Lower lobe of right lung (tissue), 2 donors: Measurements from ENCODE around the gene MDM1. TPM values are rescaled to one million over a fixed set of nuclear protein-coding genes. Genes with fewer than 3 reads are reported as not detected.

Source experiments
- ATAC-seq, 2 donors: fragments of 200-7000 bp; cut with Tn5 transposase; one replicate each; pipeline ENCODE4 v1.9.1; 2020 to 2022; ENCODE audit warnings: mild to moderate bottlenecking in 2 of 2, moderate library complexity in 2 of 2
- DNase-seq: peaks from one replicate; pipeline ENCODE4 v3.0.0-alpha.2; 2020
- H3K27ac ChIP-seq: fragments of 200-600 bp; one replicate; pipeline ENCODE4 v1.8.0; 2022
- H3K27me3 ChIP-seq: fragments of 200-600 bp; one replicate; pipeline ENCODE4 v1.8.0; 2022; ENCODE audit warnings: low read depth
- H3K36me3 ChIP-seq: fragments of 200-600 bp; one replicate; pipeline ENCODE4 v1.8.0; 2022; ENCODE audit warnings: mild to moderate bottlenecking
- H3K4me1 ChIP-seq: fragments of 200-600 bp; one replicate; pipeline ENCODE4 v1.8.0; 2022
- H3K4me3 ChIP-seq: fragments of 200-600 bp; one replicate; pipeline ENCODE4 v1.8.0; 2022; ENCODE audit warnings: mild to moderate bottlenecking
- H3K9me3 ChIP-seq: fragments of 200-600 bp; one replicate; pipeline ENCODE4 v1.8.0; 2022
- intact Hi-C: fragments of 100-400 bp; cut with DNase I; formaldehyde crosslinking; loops from one replicate; pipeline ENCODE4 v1.11.0; 2022
- total RNA-seq: library from RNA; stranded (reverse); fragmentation: NEBNext Ultra II Directional; extraction: Animal tissue kit (Norgen Biotek cat#: 25700); gene quantifications from one replicate; pipeline ENCODE4 v1.2.1, GENCODE V29; 2021
- TF ChIP-seq, protein P1 (sequence below): fragments of 200-600 bp; IDR thresholded peaks from one replicate; pipeline ENCODE4 v1.8.0; 2022; ENCODE audit warnings: antibody characterized with exemption, mild to moderate bottlenecking
- donor health status: DM: no; HTN: yes; CAD: no; lungs with severe emphysema.

Gene MDM1
- total RNA-seq, 1 donor from 2014 or later, result 13.8 TPM

DNA sequence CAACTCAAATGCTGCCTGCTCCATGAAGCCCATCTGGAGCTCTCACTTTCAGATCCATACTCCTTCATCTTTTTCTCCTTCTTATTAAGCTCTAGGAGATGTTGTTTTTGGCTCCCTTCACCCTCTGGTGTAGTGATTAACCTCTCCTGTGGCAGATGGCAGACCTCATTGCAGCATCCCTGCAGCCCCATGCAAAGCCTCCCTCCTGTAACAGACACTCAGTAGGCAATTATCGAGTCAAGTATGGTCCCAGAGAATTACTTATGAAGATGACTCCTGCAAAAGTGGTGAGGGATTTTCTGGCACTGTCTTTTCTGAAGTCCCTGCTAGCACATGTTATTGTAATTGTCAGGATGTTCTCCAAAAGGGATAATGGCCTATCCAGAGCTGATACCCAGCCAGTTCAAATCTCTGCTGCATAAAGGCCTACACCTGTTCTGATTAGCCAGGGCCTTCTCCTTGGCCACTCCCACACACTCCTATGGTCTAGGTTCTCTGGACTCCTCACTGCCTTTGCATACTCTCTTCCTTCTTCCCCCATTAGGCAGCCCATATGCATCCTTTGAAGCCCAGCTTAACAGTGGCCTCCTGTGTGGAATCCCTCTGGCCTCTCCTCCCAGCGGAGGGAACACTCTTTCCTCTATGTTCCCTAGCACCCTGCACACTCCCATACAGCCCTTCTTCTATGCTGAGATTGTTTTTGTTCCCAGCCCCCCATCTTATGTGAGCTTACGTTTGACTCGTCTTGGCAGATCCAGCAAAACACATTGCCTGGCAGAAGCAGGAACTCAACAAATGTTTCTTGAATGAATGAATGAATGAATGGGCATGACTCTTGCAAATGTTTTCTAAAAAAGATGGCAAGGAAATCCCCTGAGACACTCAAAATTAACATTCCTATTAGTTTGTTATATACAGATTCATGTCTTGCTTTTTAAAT lies 43.9 kb upstream of the MDM1 start:
- Histone ChIP-seq H3K27me3 (no peaks in the 10 kb centered on the region), H3K27ac (no peak overlapping the region), H3K36me3 (no peaks in the 10 kb centered on the region), H3K9me3 (no peaks in the 10 kb centered on the region), H3K4me1 (peaks cover 43% of the 10 kb centered on the region), H3K4me3 (no peak overlapping the region)
- ATAC-seq (no peak), DNase-seq (no peak)
- TF ChIP-seq, protein P1, sequence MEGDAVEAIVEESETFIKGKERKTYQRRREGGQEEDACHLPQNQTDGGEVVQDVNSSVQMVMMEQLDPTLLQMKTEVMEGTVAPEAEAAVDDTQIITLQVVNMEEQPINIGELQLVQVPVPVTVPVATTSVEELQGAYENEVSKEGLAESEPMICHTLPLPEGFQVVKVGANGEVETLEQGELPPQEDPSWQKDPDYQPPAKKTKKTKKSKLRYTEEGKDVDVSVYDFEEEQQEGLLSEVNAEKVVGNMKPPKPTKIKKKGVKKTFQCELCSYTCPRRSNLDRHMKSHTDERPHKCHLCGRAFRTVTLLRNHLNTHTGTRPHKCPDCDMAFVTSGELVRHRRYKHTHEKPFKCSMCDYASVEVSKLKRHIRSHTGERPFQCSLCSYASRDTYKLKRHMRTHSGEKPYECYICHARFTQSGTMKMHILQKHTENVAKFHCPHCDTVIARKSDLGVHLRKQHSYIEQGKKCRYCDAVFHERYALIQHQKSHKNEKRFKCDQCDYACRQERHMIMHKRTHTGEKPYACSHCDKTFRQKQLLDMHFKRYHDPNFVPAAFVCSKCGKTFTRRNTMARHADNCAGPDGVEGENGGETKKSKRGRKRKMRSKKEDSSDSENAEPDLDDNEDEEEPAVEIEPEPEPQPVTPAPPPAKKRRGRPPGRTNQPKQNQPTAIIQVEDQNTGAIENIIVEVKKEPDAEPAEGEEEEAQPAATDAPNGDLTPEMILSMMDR, result no peak
- intact Hi-C loops, result no loop called here

DNA sequence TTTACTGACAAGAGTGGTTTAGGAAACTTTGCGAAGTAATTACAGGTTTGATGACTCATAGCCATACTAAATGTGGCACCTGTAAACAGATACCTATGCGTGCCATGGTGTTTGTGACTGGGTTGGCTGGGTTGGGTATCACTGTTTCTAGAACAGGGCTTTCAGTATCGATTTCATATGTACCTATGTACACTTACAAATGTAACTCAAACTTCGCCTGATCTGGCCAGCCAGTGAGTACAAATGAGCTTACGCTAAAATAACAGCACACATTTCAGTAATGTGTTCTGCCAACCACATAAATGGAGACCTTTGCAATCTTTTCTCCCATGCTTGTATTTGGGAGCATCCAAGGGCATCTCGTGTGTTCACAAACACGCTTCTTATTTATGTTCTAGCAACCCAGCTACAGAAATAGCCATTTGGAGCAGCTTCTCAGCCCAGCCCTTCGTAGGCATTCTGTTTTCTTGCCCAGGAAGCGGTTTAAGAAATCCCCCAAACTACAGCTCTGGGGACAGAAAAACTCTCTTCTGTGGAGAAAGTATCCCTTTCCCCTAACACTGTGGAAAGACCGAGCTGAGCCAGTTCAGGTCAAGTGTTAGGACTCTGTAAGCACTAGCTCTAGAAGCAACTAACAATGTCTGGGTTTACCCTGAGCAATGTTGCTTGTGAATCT lies 42.3 kb upstream of the MDM1 start:
- DNase-seq (no peak), ATAC-seq (peak; percentile 23 to 42)
- Histone ChIP-seq H3K4me1 (peaks cover 37% of the 10 kb centered on the region), H3K27me3 (no peaks in the 10 kb centered on the region), H3K4me3 (no peak overlapping the region), H3K36me3 (no peaks in the 10 kb centered on the region), H3K27ac (no peak overlapping the region), H3K9me3 (no peaks in the 10 kb centered on the region)
- intact Hi-C loops, result no loop called here
- TF ChIP-seq, protein P1, result no peak

DNA sequence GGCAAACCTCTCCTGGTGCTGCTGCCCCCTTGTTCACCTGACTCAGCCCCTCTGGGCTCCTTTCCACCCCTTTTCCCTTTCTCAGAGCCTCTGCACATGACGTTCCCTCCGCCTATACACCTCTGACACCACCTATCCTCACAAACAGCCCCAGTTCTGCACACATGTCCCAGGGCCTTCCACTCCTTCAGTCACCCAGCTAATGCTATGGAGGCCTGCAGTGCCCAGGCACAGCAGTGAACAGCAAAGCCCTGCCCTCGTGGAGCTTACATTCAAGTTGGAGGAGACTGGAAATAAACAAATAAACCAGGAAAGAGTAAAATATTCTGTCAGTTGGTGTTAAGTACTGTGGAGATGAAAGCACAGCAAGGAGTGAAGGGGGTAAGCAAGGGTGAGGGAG lies 38.5 kb upstream of the MDM1 start:
- TF ChIP-seq, protein P1, result no peak
- Histone ChIP-seq H3K27me3 (no peaks in the 10 kb centered on the region), H3K9me3 (no peaks in the 10 kb centered on the region), H3K4me3 (no peak overlapping the region), H3K36me3 (no peaks in the 10 kb centered on the region), H3K27ac (no peak overlapping the region), H3K4me1 (peaks cover 52% of the 10 kb centered on the region)
- DNase-seq, result no peak
- no peak for ATAC-seq
- intact Hi-C loops, result no loop called here

DNA sequence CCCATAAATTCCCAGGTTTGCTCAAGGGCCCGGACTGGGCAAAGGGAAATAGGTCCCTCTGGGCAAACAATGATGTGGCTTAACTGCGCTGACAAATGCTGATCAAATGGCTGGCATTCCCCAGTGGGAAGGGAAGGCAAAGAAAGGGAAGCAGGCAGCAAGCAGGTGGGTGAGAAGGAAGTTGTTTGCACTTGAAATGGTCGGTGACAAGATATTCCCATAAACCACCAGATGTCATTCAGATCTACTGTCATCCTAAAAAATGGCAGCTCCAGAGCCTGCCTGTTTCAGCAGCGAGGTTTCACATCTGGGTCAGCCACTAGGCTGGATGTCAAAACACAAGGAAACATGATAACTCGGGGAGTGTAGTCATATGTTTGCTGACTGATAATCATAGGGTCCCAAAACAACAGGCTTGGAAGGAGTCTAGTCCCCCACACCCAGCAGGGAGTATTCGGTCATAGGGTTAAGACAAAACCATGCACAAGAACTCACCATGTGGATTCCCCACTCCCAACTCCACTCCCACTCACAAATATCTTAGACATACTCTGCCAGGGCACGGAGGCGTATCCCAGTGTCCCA lies 37.9 kb upstream of the MDM1 start:
- H3K27ac ChIP-seq, result no peak overlapping the region
- no peaks in the 10 kb centered on the region for H3K36me3 ChIP-seq
- H3K4me1 ChIP-seq, result peaks cover 56% of the 10 kb centered on the region
- intact Hi-C loops, result no loop called here
- no peak for DNase-seq
- no peak overlapping the region for H3K4me3 ChIP-seq
- TF ChIP-seq, protein P1, result no peak
- no peaks in the 10 kb centered on the region for H3K27me3 ChIP-seq
- no peak for ATAC-seq
- H3K9me3 ChIP-seq, result no peaks in the 10 kb centered on the region

DNA sequence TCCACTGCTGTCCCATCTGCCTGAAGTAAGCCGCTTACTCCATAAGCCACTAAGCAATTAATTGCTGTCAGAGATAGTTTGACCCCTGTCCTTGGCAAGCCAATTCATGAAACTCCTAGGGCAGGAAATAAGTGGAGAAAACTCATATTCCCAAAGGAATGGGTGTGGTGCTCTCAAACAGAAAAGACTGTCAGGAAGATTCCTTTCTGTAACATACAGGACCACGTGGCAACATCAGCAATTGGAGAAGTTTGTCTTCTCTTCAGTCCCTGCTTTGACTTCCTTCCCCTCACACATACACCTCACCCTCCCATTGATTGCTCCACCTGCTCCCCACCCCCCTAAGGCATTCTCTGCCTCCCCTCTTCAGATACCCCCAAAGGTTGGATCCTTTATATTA lies 36.2 kb upstream of the MDM1 start:
- TF ChIP-seq, protein P1, result no peak
- Histone ChIP-seq H3K27me3 (no peaks in the 10 kb centered on the region), H3K4me3 (no peak overlapping the region), H3K4me1 (peaks cover 61% of the 10 kb centered on the region), H3K36me3 (no peaks in the 10 kb centered on the region), H3K27ac (no peak overlapping the region), H3K9me3 (no peaks in the 10 kb centered on the region)
- intact Hi-C loops, result no loop called here
- ATAC-seq (no peak), DNase-seq (no peak)
